22Rv1 (cell line): ENCODE measurements around the gene DMKN.

Experiments used
- H3K27ac ChIP-seq: fragments of 450-650 bp; 2 replicates; pipeline ENCODE4 v1.5.1; 2017
- ZFX ChIP-seq: fragments of 450-650 bp; IDR thresholded peaks from 2 replicates; pipeline ENCODE4 v1.6.1; 2017; ENCODE audit warnings: antibody characterized with exemption, borderline replicate concordance
- TF ChIP-seq, protein P1 (sequence below): fragments of 450-650 bp; IDR thresholded peaks from 2 replicates; pipeline ENCODE4 v1.5.1; 2017; ENCODE audit warnings: mild to moderate bottlenecking

Gene DMKN

GRCh38 chr19:35540356-35540927 lies 27.0 kb upstream of the DMKN start:
- no peak for TF ChIP-seq ZFX
- H3K27ac ChIP-seq = no peak overlapping the region

DNA sequence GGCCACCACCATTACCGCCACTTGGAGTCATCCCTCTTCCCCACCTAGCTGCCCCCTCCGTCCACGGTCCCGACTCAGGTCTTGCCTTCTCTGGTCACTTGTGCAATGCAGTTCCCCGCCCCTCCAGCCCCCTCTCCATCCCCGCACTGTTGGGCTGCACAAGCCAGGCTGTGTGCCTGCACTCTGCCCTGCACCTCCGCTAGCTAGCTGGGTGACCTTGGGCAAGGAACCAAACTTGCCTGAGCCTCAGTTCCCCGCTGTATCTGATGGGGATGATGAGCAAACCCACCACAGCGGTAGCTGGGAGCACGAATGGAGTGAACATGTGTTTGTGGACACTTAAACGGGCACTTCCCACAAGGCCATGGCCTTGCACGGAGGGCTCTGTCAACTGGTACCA lies 26.4 kb upstream of the DMKN start:
- H3K27ac ChIP-seq = no peak overlapping the region
- TF ChIP-seq, protein P1, sequence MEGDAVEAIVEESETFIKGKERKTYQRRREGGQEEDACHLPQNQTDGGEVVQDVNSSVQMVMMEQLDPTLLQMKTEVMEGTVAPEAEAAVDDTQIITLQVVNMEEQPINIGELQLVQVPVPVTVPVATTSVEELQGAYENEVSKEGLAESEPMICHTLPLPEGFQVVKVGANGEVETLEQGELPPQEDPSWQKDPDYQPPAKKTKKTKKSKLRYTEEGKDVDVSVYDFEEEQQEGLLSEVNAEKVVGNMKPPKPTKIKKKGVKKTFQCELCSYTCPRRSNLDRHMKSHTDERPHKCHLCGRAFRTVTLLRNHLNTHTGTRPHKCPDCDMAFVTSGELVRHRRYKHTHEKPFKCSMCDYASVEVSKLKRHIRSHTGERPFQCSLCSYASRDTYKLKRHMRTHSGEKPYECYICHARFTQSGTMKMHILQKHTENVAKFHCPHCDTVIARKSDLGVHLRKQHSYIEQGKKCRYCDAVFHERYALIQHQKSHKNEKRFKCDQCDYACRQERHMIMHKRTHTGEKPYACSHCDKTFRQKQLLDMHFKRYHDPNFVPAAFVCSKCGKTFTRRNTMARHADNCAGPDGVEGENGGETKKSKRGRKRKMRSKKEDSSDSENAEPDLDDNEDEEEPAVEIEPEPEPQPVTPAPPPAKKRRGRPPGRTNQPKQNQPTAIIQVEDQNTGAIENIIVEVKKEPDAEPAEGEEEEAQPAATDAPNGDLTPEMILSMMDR = no peak
- TF ChIP-seq ZFX = no peak

DNA sequence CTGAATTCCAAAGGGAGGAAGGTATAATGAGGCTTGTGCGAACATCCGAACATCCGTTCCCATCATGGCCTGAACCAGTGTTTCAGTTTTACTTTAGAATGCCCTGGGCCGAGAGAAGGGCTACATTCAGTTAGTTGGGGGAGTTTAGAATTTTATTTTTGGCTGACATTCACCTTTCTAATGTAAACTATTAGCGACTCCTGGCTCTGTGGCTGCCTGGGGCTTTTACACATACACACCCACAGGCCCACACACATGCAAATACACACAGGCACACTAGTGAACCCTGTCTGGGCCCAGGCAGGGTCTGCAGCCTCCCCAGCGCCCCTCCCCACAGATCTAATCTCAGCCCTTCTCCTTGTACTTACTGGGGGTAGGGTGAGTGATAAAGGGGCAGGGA lies 25.9 kb upstream of the DMKN start:
- TF ChIP-seq, protein P1 = no peak
- no peak for TF ChIP-seq ZFX
- H3K27ac ChIP-seq = no peak overlapping the region

DNA sequence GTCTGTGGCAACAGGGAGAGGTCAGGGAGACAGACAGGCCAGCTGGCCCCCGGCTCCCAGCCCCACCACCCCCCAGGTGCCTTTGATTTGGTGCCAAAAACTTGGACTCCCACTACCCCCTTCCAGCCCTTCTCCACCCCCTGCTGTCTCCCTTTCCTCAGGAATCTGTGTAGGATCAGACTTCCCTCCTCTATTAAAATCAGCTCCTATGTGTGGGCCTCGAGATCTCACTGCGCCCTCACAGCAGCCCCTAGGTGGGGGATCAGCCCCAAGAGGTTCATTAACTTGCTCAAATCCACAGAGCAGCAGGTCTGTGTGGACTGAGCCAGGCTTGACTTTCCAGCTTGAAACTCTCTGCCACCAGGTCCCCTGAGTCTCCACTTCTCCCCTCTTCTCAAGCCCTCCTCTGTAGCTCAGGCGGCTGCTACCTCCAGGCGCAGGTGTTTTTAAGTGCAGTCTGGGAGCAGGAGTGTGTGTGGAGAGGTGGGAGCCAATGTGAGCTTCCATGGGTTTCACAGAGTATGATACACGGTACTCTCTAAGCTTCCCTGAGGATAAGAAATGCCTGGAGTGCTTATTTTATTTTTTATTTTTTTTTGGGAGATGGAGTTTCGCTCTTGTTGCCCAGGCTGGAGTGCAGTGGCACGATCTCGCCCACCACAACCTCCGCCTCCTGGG lies 21.5 kb upstream of the DMKN start:
- TF ChIP-seq ZFX = no peak
- TF ChIP-seq, protein P1 = no peak
- H3K27ac ChIP-seq = no peak overlapping the region

GRCh38 chr19:35533822-35534392 lies 20.5 kb upstream of the DMKN start:
- H3K27ac ChIP-seq = no peak overlapping the region
- TF ChIP-seq, protein P1 = no peak

DNA sequence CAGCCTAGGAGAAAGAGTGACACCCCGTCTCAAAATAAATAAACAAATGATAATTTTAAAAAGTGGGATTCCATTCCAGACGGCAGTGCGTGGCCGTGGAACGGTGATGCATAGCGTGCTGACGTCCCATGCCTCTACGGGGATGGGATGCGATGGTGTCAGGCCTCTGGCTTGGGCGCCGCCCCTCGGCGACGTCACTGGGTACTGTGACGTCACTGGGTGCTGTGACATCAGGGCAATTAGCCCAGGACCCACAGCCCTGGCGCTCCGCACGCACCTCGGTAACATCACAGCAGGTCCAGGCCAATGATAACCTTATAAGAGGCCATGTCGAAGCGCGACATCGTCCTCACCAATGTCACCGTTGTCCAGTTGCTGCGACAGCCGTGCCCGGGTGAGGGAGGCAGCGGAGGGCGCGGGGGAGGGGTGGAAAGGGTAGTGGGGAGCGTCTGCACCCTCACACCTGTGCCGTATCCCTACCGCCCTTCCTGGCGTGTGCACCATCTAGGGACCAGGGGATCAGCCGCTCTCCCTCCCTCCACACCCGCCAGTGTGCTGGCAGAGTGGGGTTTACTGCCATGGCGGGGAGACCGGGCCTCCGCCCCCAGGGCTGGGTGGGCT lies 19.9 kb upstream of the DMKN start, which contains the start of gene GAPDHS:
Gene GAPDHS, plus strand, starts transcription at position 256 of the 621 bp plus-strand sequence. Its CDS starts 72 bp downstream, at position 328.
- TF ChIP-seq ZFX = no peak
- TF ChIP-seq, protein P1 = no peak
- no peak within 1 kb of the TSS for H3K27ac ChIP-seq

- H3K27ac ChIP-seq = no peak overlapping the region
- TF ChIP-seq, protein P1 = no peak
- no peak for TF ChIP-seq ZFX
These were observed 17.8 kb upstream of the DMKN start for GRCh38 chr19:35531291-35531690.
